PC-9 (cell line): ENCODE measurements around the gene MYH15. TPM values are rescaled to one million over a fixed set of nuclear protein-coding genes. Genes with fewer than 3 reads are reported as not detected.

Source experiments
- BruUV-seq: library from RNA; stranded (reverse); fragments of 400-500 nt; replicated peaks from 2 replicates; lab custom pipeline; 2021; lab: Mats Ljungman, UMichigan
- CTCF ChIA-PET: fragments of 300-600 bp; sonication (Branson Sonifier 250); formaldehyde crosslinking; loops from one replicate; lab custom pipeline; 2022; ENCODE audit warnings: antibody characterized with exemption; lab: Charles Lee
- POLR2A ChIA-PET: fragments of 300-600 bp; sonication (Branson Sonifier 250); formaldehyde crosslinking; loops from one replicate; lab custom pipeline; 2022; ENCODE audit warnings: antibody characterized with exemption; ENCODE audit not compliant: unreplicated experiment; lab: Charles Lee
- DNase-seq, 2 experiments: peaks; one replicate each; pipeline versions ENCODE4 v3.0.0 to v3.0.0-alpha.2; 2015 to 2022; ENCODE audit warnings: mixed read lengths in 1 of 2
- H2AFZ ChIP-seq: fragments of 200-600 bp; sonication (generic); 2 replicates; pipeline ENCODE4 v1.8.1; 2017; ENCODE audit warnings: antibody characterized with exemption
- H3F3A ChIP-seq: fragments of 200-600 bp; sonication (generic); 2 replicates; pipeline ENCODE4 v1.8.1; 2017; ENCODE audit warnings: antibody characterized with exemption, mild to moderate bottlenecking, low read depth; ENCODE audit not compliant: insufficient read depth
- H3K27ac ChIP-seq: fragments of 200-600 bp; sonication (generic); 2 replicates; pipeline ENCODE4 v1.6.1; 2016; ENCODE audit warnings: mixed run types
- H3K27me3 ChIP-seq: fragments of 200-600 bp; sonication (generic); 2 replicates; pipeline ENCODE4 v1.6.1; 2016; ENCODE audit warnings: low read depth, mixed run types; ENCODE audit not compliant: insufficient read depth
- H3K36me3 ChIP-seq: fragments of 200-600 bp; sonication (generic); 2 replicates; pipeline ENCODE4 v1.6.1; 2016; ENCODE audit warnings: low read depth, mixed run types
- H3K4me1 ChIP-seq: fragments of 200-600 bp; sonication (generic); replicated peaks from 2 replicates; pipeline ENCODE4 v1.6.1; 2016; ENCODE audit warnings: mixed run types; ENCODE audit not compliant: insufficient read depth
- H3K4me2 ChIP-seq: fragments of 200-600 bp; sonication (generic); 2 replicates; pipeline ENCODE4 v1.6.1; 2017; ENCODE audit warnings: mixed run types
- H3K4me3 ChIP-seq: fragments of 200-600 bp; sonication (generic); 2 replicates; pipeline ENCODE4 v1.6.1; 2016; ENCODE audit warnings: mixed run types
- H3K79me2 ChIP-seq: fragments of 200-600 bp; sonication (generic); 2 replicates; pipeline ENCODE4 v1.6.1; 2017; ENCODE audit warnings: low read depth, mixed run types
- H3K9me2 ChIP-seq: fragments of 200-600 bp; sonication (generic); 2 replicates; pipeline ENCODE4 v1.8.1; 2017; ENCODE audit warnings: mild to moderate bottlenecking; ENCODE audit not compliant: insufficient read depth
- H3K9me3 ChIP-seq: fragments of 200-600 bp; sonication (generic); 2 replicates; pipeline ENCODE4 v1.8.1; 2016; ENCODE audit warnings: low read depth; ENCODE audit not compliant: insufficient read depth
- H4K20me1 ChIP-seq: fragments of 200-600 bp; sonication (generic); 2 replicates; pipeline ENCODE4 v1.8.1; 2017; ENCODE audit not compliant: insufficient read depth
- CTCF ChIP-seq: fragments of 200-600 bp; sonication (generic); conservative IDR thresholded peaks from 2 replicates; pipeline ENCODE4 v1.6.1; 2017; ENCODE audit warnings: mixed run types, antibody characterized with exemption, mild to moderate bottlenecking, moderate library complexity
- EZH2 ChIP-seq: fragments of 200-600 bp; sonication (generic); IDR thresholded peaks from 2 replicates; pipeline ENCODE4 v1.8.0; 2017; ENCODE audit warnings: antibody characterized with exemption, low read depth
- intact Hi-C: fragments of 100-400 bp; cut with micrococcal nuclease; formaldehyde crosslinking; loops from one replicate; pipeline ENCODE4 v1.10.0; 2022; ENCODE audit not compliant: unreplicated experiment
- total RNA-seq: library from RNA; stranded (reverse); gene quantifications from 2 replicates; pipeline ENCODE4 v1.2.3, GENCODE V29; 2021

Gene MYH15
- total RNA-seq, 1 experiment from 2014 or later, result 2.3 TPM

GRCh38 chr3:108438542-108438941, 71.9 kb downstream of the MYH15 start:
- Histone ChIP-seq H3K79me2 (no peaks in the 10 kb centered on the region), H3K27me3 (no peaks in the 10 kb centered on the region), H3K27ac (no peak overlapping the region), H3F3A (no peaks in the 10 kb centered on the region), H3K4me2 (no peak overlapping the region), H2AFZ (no peak overlapping the region), H3K4me3 (no peak overlapping the region), H4K20me1 (no peaks in the 10 kb centered on the region), H3K9me2 (0 out of 2 replicates have a peak, but pooled peaks cover 4% of the 10 kb centered on the region), H3K36me3 (no peaks in the 10 kb centered on the region), H3K9me3 (no peaks in the 10 kb centered on the region), H3K4me1 (no peaks in the 10 kb centered on the region)
- BruUV-seq, result no TSS peak
- POLR2A ChIA-PET, result no interaction called here
- CTCF ChIA-PET, result no interaction called here
- TF ChIP-seq EZH2 (no peak), CTCF (no peak)
- intact Hi-C loops, result no loop called here
- no peak for DNase-seq

- H3K9me3 ChIP-seq, result no peaks in the 10 kb centered on the region
- TF ChIP-seq CTCF (no peak), EZH2 (no peak)
- DNase-seq, result no peak
- intact Hi-C loops, result no loop called here
- POLR2A ChIA-PET, result interaction anchor here (0.7 kb wide), 1 partner anchor 613 kb away, joined by 7 read pairs; no protein-coding TSS in a partner anchor
- CTCF ChIA-PET, result interaction anchor here (0.5 to 0.6 kb wide), 2 partner anchors 31 to 852 kb away, joined by 6 read pairs; no protein-coding TSS in a partner anchor
- H3K79me2 ChIP-seq, result no peaks in the 10 kb centered on the region
- H3K36me3 ChIP-seq, result no peaks in the 10 kb centered on the region
- H2AFZ ChIP-seq, result no peak overlapping the region
- H3K4me3 ChIP-seq, result no peak overlapping the region
- no peaks in the 10 kb centered on the region for H3F3A ChIP-seq
- no peaks in the 10 kb centered on the region for H3K4me1 ChIP-seq
- no peak overlapping the region for H3K4me2 ChIP-seq
- no peaks in the 10 kb centered on the region for H3K27me3 ChIP-seq
- no peaks in the 10 kb centered on the region for H4K20me1 ChIP-seq
- 0 out of 2 replicates have a peak, but pooled peaks cover 4% of the 10 kb centered on the region for H3K9me2 ChIP-seq
- no TSS peak for BruUV-seq
- no peak overlapping the region for H3K27ac ChIP-seq
Observed at GRCh38 chr3:108437439-108437838, 73.0 kb downstream of the MYH15 start.

- DNase-seq, result no peak
- no peaks in the 10 kb centered on the region for H3K9me2 ChIP-seq
- no peaks in the 10 kb centered on the region for H3K4me1 ChIP-seq
- no peaks in the 10 kb centered on the region for H3K36me3 ChIP-seq
- H3K4me3 ChIP-seq, result no peak overlapping the region
- H4K20me1 ChIP-seq, result no peaks in the 10 kb centered on the region
- no peaks in the 10 kb centered on the region for H3F3A ChIP-seq
- no peaks in the 10 kb centered on the region for H3K79me2 ChIP-seq
- H2AFZ ChIP-seq, result no peak overlapping the region
- H3K4me2 ChIP-seq, result no peak overlapping the region
- H3K9me3 ChIP-seq, result no peaks in the 10 kb centered on the region
- no peak overlapping the region for H3K27ac ChIP-seq
- intact Hi-C loops, result no loop called here
- CTCF ChIA-PET, result no interaction called here
- POLR2A ChIA-PET, result no interaction called here
- TF ChIP-seq EZH2 (no peak), CTCF (no peak)
- no peaks in the 10 kb centered on the region for H3K27me3 ChIP-seq
- no TSS peak for BruUV-seq
Observed at GRCh38 chr3:108433928-108434327, 76.5 kb downstream of the MYH15 start.
